Naive thymus-derived CD4-positive, alpha-beta T cell (primary cell): ENCODE data around the gene TIMM9. TPM values are rescaled to one million over a fixed set of nuclear protein-coding genes. Genes with fewer than 3 reads are reported as not detected.
"Not testable (repeated sequence)": the region's sequence is repeated elsewhere in the genome, so short reads cannot be mapped to it uniquely, and the experiment has no call there.

Experiments used
- ATAC-seq: fragments of 150-1000 bp; cut with Tn5 transposase; 2 replicates; pipeline ENCODE4 v1.10.0; 2021; ENCODE audit warnings: mild to moderate bottlenecking, moderate library complexity
- CTCF ChIA-PET: fragments of 350-600 bp; sonication (Branson Sonifier 250); formaldehyde crosslinking; loops from one replicate; lab custom pipeline; 2021; ENCODE audit warnings: antibody characterized with exemption; lab: Charles Lee
- POLR2A ChIA-PET: fragments of 350-600 bp; sonication (Branson Sonifier 250); formaldehyde crosslinking; loops from one replicate; lab custom pipeline; 2021; ENCODE audit warnings: antibody characterized with exemption, inconsistent platforms; lab: Charles Lee
- DNase-seq, 9 donors: peaks; one replicate each; pipeline versions ENCODE4 v3.0.0 to v3.0.0-alpha.2; 2020 to 2022; ENCODE audit warnings: mixed read lengths in 1 of 9
- H3K27ac ChIP-seq: one replicate; pipeline ENCODE4 v1.7.0; 2013; ENCODE audit warnings: mild to moderate bottlenecking, low read depth, low read length, moderate library complexity
- H3K27me3 ChIP-seq, 2 donors: one replicate each; pipeline ENCODE4 v1.7.0; 2013; ENCODE audit warnings: low read length in 2 of 2, mild to moderate bottlenecking in 2 of 2, moderate library complexity in 2 of 2; ENCODE audit not compliant: control insufficient read depth in 2 of 2, insufficient read depth in 2 of 2
- H3K36me3 ChIP-seq, 3 experiments: 1 replicate in 2 of 3; 2 replicates in 1 of 3; pipeline ENCODE4 v1.7.0; 2013; ENCODE audit warnings: low read length in 3 of 3, mild to moderate bottlenecking in 3 of 3, moderate library complexity in 1 of 3; ENCODE audit not compliant: insufficient read depth in 3 of 3, control insufficient read depth in 2 of 3
- H3K4me1 ChIP-seq, 2 donors: one replicate each; pipeline ENCODE4 v1.7.0; 2013; ENCODE audit warnings: low read length in 2 of 2, mild to moderate bottlenecking in 2 of 2, moderate library complexity in 1 of 2; ENCODE audit not compliant: control insufficient read depth in 2 of 2, insufficient read depth in 2 of 2
- H3K4me3 ChIP-seq: 2 replicates; pipeline ENCODE4 v1.7.0; 2013; ENCODE audit warnings: mild to moderate bottlenecking, low read length
- H3K9me3 ChIP-seq, 3 experiments: 1 replicate in 2 of 3; 2 replicates in 1 of 3; pipeline ENCODE4 v1.7.0; 2013; ENCODE audit warnings: low read length in 3 of 3; ENCODE audit not compliant: control insufficient read depth in 2 of 3
- H3K27ac Mint-ChIP-seq, 9 donors: one replicate each; pipeline ENCODE4 v1.8.0; 2020 to 2022; ENCODE audit warnings: mixed read lengths in 9 of 9, mild to moderate bottlenecking in 8 of 9, moderate library complexity in 5 of 9, inconsistent platforms in 2 of 9
- H3K27me3 Mint-ChIP-seq, 5 donors: one replicate each; pipeline ENCODE4 v1.8.0; 2021 to 2022; ENCODE audit warnings: mixed read lengths in 5 of 5, mild to moderate bottlenecking in 1 of 5
- H3K36me3 Mint-ChIP-seq, 5 donors: one replicate each; pipeline ENCODE4 v1.8.0; 2020 to 2022; ENCODE audit warnings: mixed read lengths in 5 of 5, mild to moderate bottlenecking in 3 of 5, inconsistent platforms in 1 of 5
- H3K4me1 Mint-ChIP-seq, 7 donors: one replicate each; pipeline ENCODE4 v1.8.0; 2020 to 2022; ENCODE audit warnings: mixed read lengths in 7 of 7, mild to moderate bottlenecking in 3 of 7, inconsistent platforms in 1 of 7
- H3K4me3 Mint-ChIP-seq, 10 donors: one replicate each; pipeline ENCODE4 v1.8.0; 2020 to 2022; ENCODE audit warnings: mild to moderate bottlenecking in 10 of 10, mixed read lengths in 10 of 10, moderate library complexity in 6 of 10, inconsistent platforms in 2 of 10
- H3K9me3 Mint-ChIP-seq, 11 donors: one replicate each; pipeline ENCODE4 v1.8.0; 2020 to 2022; ENCODE audit warnings: mixed read lengths in 11 of 11, mild to moderate bottlenecking in 4 of 11, inconsistent platforms in 1 of 11, moderate library complexity in 1 of 11
- intact Hi-C, 2 donors: fragments of 100-400 bp; cut with micrococcal nuclease; formaldehyde crosslinking; loops; one replicate each; pipeline ENCODE4 v1.15.1; 2023
- polyA plus RNA-seq, 2 donors: library from polyadenylated mRNA; unstranded; fragments of 300-500 nt; fragmentation: Illumina TruSeq; gene quantifications; one replicate each; pipeline ENCODE4 v1.2.3, GENCODE V29; 2021
- total RNA-seq, 6 experiments: library from RNA in 5 of 6; stranded (reverse) in 5 of 6; gene quantifications; 1 replicate in 5 of 6; 2 replicates in 1 of 6; pipeline ENCODE4 v1.2.3 and lab custom pipeline; 2021 to 2026

Gene TIMM9
- total and polyA plus RNA-seq, 7 experiments from 2014 or later, result 22.1 to 89.8 (median 37.8) TPM

DNA sequence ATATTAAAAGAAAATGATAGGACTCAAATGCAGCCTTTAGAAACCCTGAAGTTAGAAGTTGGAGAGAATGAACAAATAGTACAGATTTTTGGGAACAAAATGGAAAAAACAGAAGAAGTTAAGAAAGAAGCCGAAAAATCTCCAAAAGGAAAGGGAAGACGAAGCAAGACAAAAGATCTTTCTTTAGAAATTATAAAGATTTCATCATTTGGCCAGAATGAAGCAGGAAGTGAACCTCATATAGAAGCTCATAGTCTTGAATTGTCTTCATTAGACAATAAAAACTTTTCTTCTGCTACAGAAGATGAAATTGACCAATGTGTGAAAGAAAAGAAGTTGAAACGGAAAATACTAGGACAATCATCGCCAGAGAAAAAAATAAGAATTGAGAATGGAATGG lies 63.0 kb downstream of the TIMM9 start:
- Histone ChIP-seq H3K27me3 (no peaks in the 10 kb centered on the region), H3K36me3 (peaks cover 8 to 72% (median 23%) of the 10 kb centered on the region in 3 experiments), H3K4me1 (no peaks in the 10 kb centered on the region), H3K9me3 (no peaks in the 10 kb centered on the region), H3K4me3 (no peak overlapping the region), H3K27ac (no peak overlapping the region)
- ChIA-PET CTCF (no interaction called here), POLR2A (interaction anchor here (1.0 kb wide), 1 partner anchor 12 kb away, joined by 3 read pairs; no protein-coding TSS in a partner anchor)
- H3K27ac Mint-ChIP-seq, result peak overlapping the region in 1 of 9 donors; percentile 23
- peaks cover 32 to 58% (median 34%) of the 10 kb centered on the region in 5 donors for H3K36me3 Mint-ChIP-seq
- no peaks in the 10 kb centered on the region for H3K27me3 Mint-ChIP-seq
- H3K9me3 Mint-ChIP-seq, result no peaks in the 10 kb centered on the region
- intact Hi-C loops, result loop anchor here in 1 of 2 donors (5.0 kb wide), 1 partner anchor 97 kb away; no protein-coding TSS in a partner anchor
- H3K4me3 Mint-ChIP-seq, result no peak overlapping the region
- no peak for DNase-seq
- ATAC-seq, result no peak
- peaks cover 0 to 6% (median 0%) of the 10 kb centered on the region in 7 donors for H3K4me1 Mint-ChIP-seq

DNA sequence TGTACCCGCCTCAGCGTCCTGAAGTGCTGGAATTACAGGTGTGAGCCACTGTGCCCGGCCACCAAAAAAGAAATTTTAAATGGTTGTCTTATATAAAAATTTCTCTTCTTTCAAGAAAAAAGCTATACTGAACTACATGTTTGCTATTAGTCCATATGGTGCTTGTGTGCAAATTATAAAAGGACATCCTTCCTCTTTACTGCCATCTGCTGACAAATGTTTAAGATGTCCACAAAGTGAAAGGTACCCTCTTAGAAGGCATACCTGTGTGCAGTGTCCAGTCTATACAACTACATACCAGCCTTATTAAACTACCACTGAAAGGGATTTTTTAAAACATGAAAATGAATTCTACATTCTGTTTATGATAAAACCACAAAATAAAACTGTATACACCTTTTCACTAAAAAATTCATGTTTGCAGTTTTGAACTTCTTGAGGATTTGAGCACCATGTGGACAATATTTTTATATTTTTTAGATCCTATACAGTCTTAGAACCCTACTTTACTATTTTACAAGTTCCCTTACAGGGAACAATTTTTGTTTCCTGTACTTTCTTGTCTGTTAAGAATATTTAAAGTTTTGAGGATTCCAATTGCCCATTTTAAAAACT lies 64.4 kb downstream of the TIMM9 start:
- intact Hi-C loops, result loop anchor here (1.0 to 5.0 kb wide), 6 partner anchors 64 to 259 kb away; partner anchors contain the start of gene ARID4A (in 2 of the 2)
- H3K36me3 Mint-ChIP-seq, result peaks cover 27 to 52% (median 29%) of the 10 kb centered on the region in 5 donors
- peaks cover 8 to 67% (median 18%) of the 10 kb centered on the region in 3 experiments for H3K36me3 ChIP-seq

DNA sequence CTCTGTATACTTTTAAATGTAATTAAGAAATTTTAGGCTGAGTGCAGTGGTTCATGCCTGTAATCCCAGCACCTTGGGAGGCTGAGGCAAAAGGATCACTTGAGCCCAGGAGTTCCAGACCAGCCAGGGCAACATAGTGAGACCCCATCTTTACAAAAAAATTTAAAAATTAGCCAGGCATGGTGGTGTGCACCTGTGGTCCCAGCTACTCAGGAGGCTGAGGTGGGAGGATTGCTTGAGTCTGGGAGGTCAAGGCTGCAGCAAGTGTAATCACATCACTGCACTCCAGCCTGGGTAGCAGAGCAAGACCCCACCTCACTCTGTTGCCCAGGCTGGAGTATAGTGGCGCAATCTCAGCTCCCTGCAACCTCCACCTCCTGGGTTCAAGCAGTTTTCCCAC lies 65.1 kb downstream of the TIMM9 start:
- peaks cover 22 to 45% (median 23%) of the 10 kb centered on the region in 5 donors for H3K36me3 Mint-ChIP-seq
- H3K36me3 ChIP-seq, result peaks cover 8 to 62% (median 14%) of the 10 kb centered on the region in 3 experiments
- H3K4me3 Mint-ChIP-seq, ATAC-seq, DNase-seq, H3K27me3 Mint-ChIP-seq, H3K9me3 Mint-ChIP-seq, H3K9me3 ChIP-seq, H3K27me3 ChIP-seq, H3K27ac Mint-ChIP-seq, H3K27ac ChIP-seq, H3K4me3 ChIP-seq, H3K4me1 Mint-ChIP-seq, H3K4me1 ChIP-seq: not testable (repeated sequence)
- ChIA-PET CTCF (interaction anchor here (1.3 kb wide), 1 partner anchor 11 kb away, joined by 3 read pairs; no protein-coding TSS in a partner anchor), POLR2A (interaction anchor here (0.6 kb wide), 1 partner anchor 139 kb away, joined by 4 read pairs; no protein-coding TSS in a partner anchor)
- intact Hi-C loops, result loop anchor here (1.0 to 5.0 kb wide), 5 partner anchors 63 to 258 kb away; partner anchors contain the start of gene ARID4A (in 2 of the 2)

More for the DNA sequence above, 64.4 kb downstream of the TIMM9 start:
- Mint-ChIP-seq H3K27ac (no peak overlapping the region), H3K4me1 (peaks cover 0 to 6% (median 0%) of the 10 kb centered on the region in 7 donors), H3K27me3 (no peaks in the 10 kb centered on the region), H3K9me3 (no peaks in the 10 kb centered on the region), H3K4me3 (no peak overlapping the region)
- Histone ChIP-seq H3K27ac (no peak overlapping the region), H3K4me3 (no peak overlapping the region), H3K9me3 (no peaks in the 10 kb centered on the region), H3K27me3 (no peaks in the 10 kb centered on the region), H3K4me1 (no peaks in the 10 kb centered on the region)
- ChIA-PET CTCF (interaction anchor here (1.3 kb wide), 1 partner anchor 11 kb away, joined by 3 read pairs; no protein-coding TSS in a partner anchor), POLR2A (no interaction called here)
- ATAC-seq, result peak; percentile 63
- peak in 6 of 9 donors; percentile 2 to 55 (median 34) for DNase-seq

Other genes starting within 250 kb of the TIMM9 start
- gene ACTR10, start 227.4 kb downstream of the TIMM9 start, total RNA-seq, result 10 to 100 TPM; 40.0 to 54.6 (median 50.4) TPM
- gene ACTR10, start 227.4 kb downstream of the TIMM9 start, polyA plus RNA-seq, result 10 to 100 TPM; 53.2 to 90.8 TPM
- gene PSMA3, start 182.7 kb downstream of the TIMM9 start, total RNA-seq, result 100 to 1,000 TPM in 2 of 5 experiments, 10 to 100 TPM in 3; 76.5 to 357 (median 97.1) TPM
- gene PSMA3, start 182.7 kb downstream of the TIMM9 start, polyA plus RNA-seq, result 100 to 1,000 TPM; 161 to 163 TPM
- gene ARID4A, start 129.0 kb downstream of the TIMM9 start, total RNA-seq, result 10 to 100 TPM; 29.0 to 79.2 (median 73.3) TPM
- gene ARID4A, start 129.0 kb downstream of the TIMM9 start, polyA plus RNA-seq, result 10 to 100 TPM; 25.7 to 34.5 TPM
- gene TOMM20L, start 31.6 kb downstream of the TIMM9 start, total RNA-seq, result not detected
- not detected for gene TOMM20L, start 31.6 kb downstream of the TIMM9 start, polyA plus RNA-seq
- gene KIAA0586, start 188 bp upstream of the TIMM9 start, total RNA-seq, result 10 to 100 TPM; 26.4 to 52.5 (median 34.8) TPM
- gene KIAA0586, start 188 bp upstream of the TIMM9 start, polyA plus RNA-seq, result 10 to 100 TPM; 29.2 to 33.1 TPM
- gene DACT1, start 210.4 kb upstream of the TIMM9 start, total RNA-seq, result 10 to 100 TPM in 4 of 5 experiments, 1 to 10 TPM in 1; 8.2 to 32.3 (median 15.0) TPM
- gene DACT1, start 210.4 kb upstream of the TIMM9 start, polyA plus RNA-seq, result 10 to 100 TPM; 18.5 to 38.7 TPM